Hepatocyte (in vitro differentiated cells): ENCODE measurements around the gene MBP. TPM values are rescaled to one million over a fixed set of nuclear protein-coding genes. Genes with fewer than 3 reads are reported as not detected.

Source experiments
- DNase-seq: peaks from one replicate; pipeline ENCODE4 v3.0.0-alpha.2; 2016; ENCODE audit warnings: low spot score
- H2AFZ ChIP-seq: fragments of 200-600 bp; sonication (generic); 2 replicates; pipeline ENCODE4 v1.6.0; 2016; ENCODE audit warnings: antibody characterized with exemption, mild to moderate bottlenecking
- H3K27ac ChIP-seq: fragments of 200-600 bp; sonication (generic); 2 replicates; pipeline ENCODE4 v1.5.1; 2016; ENCODE audit warnings: mild to moderate bottlenecking
- H3K27me3 ChIP-seq: fragments of 200-600 bp; sonication (generic); 2 replicates; pipeline ENCODE4 v1.6.1; 2016
- H3K36me3 ChIP-seq: fragments of 200-600 bp; sonication (generic); replicated peaks from 2 replicates; pipeline ENCODE4 v1.5.1; 2016; ENCODE audit warnings: low read depth; ENCODE audit not compliant: insufficient read depth
- H3K4me1 ChIP-seq: fragments of 200-600 bp; sonication (generic); 2 replicates; pipeline ENCODE4 v1.5.1; 2016; ENCODE audit warnings: mild to moderate bottlenecking, moderate library complexity; ENCODE audit not compliant: insufficient read depth
- H3K4me2 ChIP-seq: fragments of 200-600 bp; sonication (generic); 2 replicates; pipeline ENCODE4 v1.6.0; 2016
- H3K4me3 ChIP-seq: fragments of 200-600 bp; sonication (generic); 2 replicates; pipeline ENCODE4 v1.5.1; 2016; ENCODE audit warnings: mild to moderate bottlenecking
- H3K79me2 ChIP-seq: fragments of 200-600 bp; sonication (generic); 2 replicates; pipeline ENCODE4 v1.6.0; 2017; ENCODE audit warnings: mild to moderate bottlenecking
- H3K9me2 ChIP-seq: fragments of 200-600 bp; sonication (generic); replicated peaks from 2 replicates; pipeline ENCODE4 v1.6.0; 2017; ENCODE audit warnings: mild to moderate bottlenecking; ENCODE audit not compliant: insufficient read depth
- H3K9me3 ChIP-seq: fragments of 200-600 bp; sonication (generic); 2 replicates; pipeline ENCODE4 v1.5.1; 2016; ENCODE audit warnings: low read depth, mild to moderate bottlenecking
- H4K20me1 ChIP-seq: fragments of 200-600 bp; sonication (generic); 2 replicates; pipeline ENCODE4 v1.6.0; 2016; ENCODE audit warnings: mild to moderate bottlenecking; ENCODE audit not compliant: insufficient read depth, poor library complexity, severe bottlenecking
- EZH2 ChIP-seq: fragments of 200-600 bp; sonication (generic); IDR thresholded peaks from 2 replicates; pipeline ENCODE4 v1.6.1; 2016; ENCODE audit warnings: antibody characterized with exemption, mild to moderate bottlenecking, borderline replicate concordance
- EZH2phosphoT487 ChIP-seq: fragments of 200-600 bp; sonication (generic); IDR thresholded peaks from one replicate; pipeline ENCODE4 v1.6.1; 2018; ENCODE audit warnings: antibody characterized with exemption, mild to moderate bottlenecking, low read depth, moderate library complexity; ENCODE audit not compliant: unreplicated experiment, severe bottlenecking
- WGBS: methylation state at CpG from one replicate; pipeline ENCODE4 v1.1.6; 2016; ENCODE audit warnings: low lambda C conversion rate; ENCODE audit errors: missing lambda C conversion rate; 5-methylcytosine and 5-hydroxymethylcytosine counted together
- polyA plus RNA-seq: library from polyadenylated mRNA; unstranded; fragments of >200 nt; fragmentation: Nextera tagmentation; extraction: Ambion mirVana; gene quantifications from 2 replicates; pipeline ENCODE4 v1.2.1, GENCODE V29; 2016
- total RNA-seq: library from RNA; depleted of rRNA; stranded (reverse); fragments of >200 nt; gene quantifications from 2 replicates; pipeline ENCODE4 v1.2.3, GENCODE V29; 2014
- TF ChIP-seq, protein P1 (sequence below): fragments of 200-600 bp; sonication (generic); IDR thresholded peaks from 2 replicates; pipeline ENCODE4 v1.5.1; 2016; ENCODE audit warnings: antibody characterized with exemption, mild to moderate bottlenecking; ENCODE audit not compliant: poor library complexity

Gene MBP
- total and polyA plus RNA-seq, 2 experiments from 2014 or later: 21.6 to 22.1 TPM

DNA sequence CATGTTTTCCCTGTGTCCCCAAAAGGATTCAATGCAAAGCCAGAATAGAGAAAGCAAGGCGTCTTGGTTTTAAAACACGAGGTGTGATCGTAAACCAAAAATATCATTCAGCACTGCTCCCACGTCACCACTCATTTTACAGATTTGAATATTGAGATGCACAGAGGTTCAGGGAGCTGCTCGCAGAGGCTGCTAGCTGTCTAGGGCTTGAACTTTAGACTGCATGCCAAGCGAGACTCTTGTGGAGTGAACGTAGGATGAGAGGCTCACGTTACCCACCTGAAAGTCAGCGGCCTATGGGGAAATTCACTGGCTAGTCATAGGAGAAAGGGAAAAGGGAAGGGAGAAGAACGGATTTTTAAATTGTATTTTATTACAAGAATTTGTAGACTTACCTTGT, 130.1 kb downstream of the MBP start:
- Histone ChIP-seq H3K27me3 (no peaks in the 10 kb centered on the region), H3K4me1 (peaks cover 3% of the 10 kb centered on the region), H3K4me2 (no peak overlapping the region), H3K9me3 (no peaks in the 10 kb centered on the region), H3K36me3 (no peaks in the 10 kb centered on the region), H3K9me2 (no peaks in the 10 kb centered on the region), H2AFZ (no peak overlapping the region), H4K20me1 (no peaks in the 10 kb centered on the region), H3K27ac (no peak overlapping the region), H3K79me2 (no peaks in the 10 kb centered on the region), H3K4me3 (no peak overlapping the region)
- WGBS: 83% methylated on average over 10 of the region's 10 CpGs
- no peak for DNase-seq
- TF ChIP-seq, protein P1, sequence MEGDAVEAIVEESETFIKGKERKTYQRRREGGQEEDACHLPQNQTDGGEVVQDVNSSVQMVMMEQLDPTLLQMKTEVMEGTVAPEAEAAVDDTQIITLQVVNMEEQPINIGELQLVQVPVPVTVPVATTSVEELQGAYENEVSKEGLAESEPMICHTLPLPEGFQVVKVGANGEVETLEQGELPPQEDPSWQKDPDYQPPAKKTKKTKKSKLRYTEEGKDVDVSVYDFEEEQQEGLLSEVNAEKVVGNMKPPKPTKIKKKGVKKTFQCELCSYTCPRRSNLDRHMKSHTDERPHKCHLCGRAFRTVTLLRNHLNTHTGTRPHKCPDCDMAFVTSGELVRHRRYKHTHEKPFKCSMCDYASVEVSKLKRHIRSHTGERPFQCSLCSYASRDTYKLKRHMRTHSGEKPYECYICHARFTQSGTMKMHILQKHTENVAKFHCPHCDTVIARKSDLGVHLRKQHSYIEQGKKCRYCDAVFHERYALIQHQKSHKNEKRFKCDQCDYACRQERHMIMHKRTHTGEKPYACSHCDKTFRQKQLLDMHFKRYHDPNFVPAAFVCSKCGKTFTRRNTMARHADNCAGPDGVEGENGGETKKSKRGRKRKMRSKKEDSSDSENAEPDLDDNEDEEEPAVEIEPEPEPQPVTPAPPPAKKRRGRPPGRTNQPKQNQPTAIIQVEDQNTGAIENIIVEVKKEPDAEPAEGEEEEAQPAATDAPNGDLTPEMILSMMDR: no peak
- no peak for TF ChIP-seq EZH2phosphoT487
- TF ChIP-seq EZH2: no peak

- Histone ChIP-seq H2AFZ (no peak overlapping the region), H3K4me1 (peaks cover 3% of the 10 kb centered on the region), H3K9me2 (no peaks in the 10 kb centered on the region), H3K9me3 (no peaks in the 10 kb centered on the region), H3K4me2 (no peak overlapping the region), H4K20me1 (no peaks in the 10 kb centered on the region), H3K79me2 (no peaks in the 10 kb centered on the region), H3K36me3 (no peaks in the 10 kb centered on the region), H3K27me3 (no peaks in the 10 kb centered on the region), H3K4me3 (no peak overlapping the region), H3K27ac (no peak overlapping the region)
- TF ChIP-seq EZH2: no peak
- TF ChIP-seq, protein P1: no peak
- TF ChIP-seq EZH2phosphoT487: no peak
- DNase-seq: no peak
- WGBS: 92% methylated on average over 7 of the region's 7 CpGs
Measured at GRCh38 chr18:77001979-77002378, 130.6 kb downstream of the MBP start.

DNA sequence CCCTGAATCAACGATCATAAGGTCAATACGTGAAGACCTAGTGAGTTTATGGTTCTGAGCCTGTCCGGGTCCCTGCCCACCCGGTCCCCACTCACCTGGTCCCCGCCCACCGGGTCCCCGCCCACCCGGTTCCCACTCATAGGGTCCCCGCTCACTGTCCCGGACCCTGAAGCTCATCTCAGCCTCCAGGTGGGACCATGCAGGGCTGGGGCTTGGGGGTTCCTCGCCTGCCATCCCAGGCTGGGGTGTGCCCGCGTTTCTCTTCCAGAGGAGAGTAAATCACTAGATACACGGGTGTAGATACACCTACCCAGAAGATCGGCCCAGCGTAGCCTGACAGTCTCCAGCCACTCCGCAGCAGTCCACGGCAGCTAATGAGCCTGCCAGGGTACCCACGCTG, 131.5 kb downstream of the MBP start:
- Histone ChIP-seq H3K9me2 (no peaks in the 10 kb centered on the region), H3K79me2 (no peaks in the 10 kb centered on the region), H3K4me2 (no peak overlapping the region), H3K4me3 (no peak overlapping the region), H4K20me1 (no peaks in the 10 kb centered on the region), H3K27ac (no peak overlapping the region), H3K27me3 (no peaks in the 10 kb centered on the region), H2AFZ (no peak overlapping the region), H3K36me3 (no peaks in the 10 kb centered on the region), H3K9me3 (no peaks in the 10 kb centered on the region), H3K4me1 (peaks cover 3% of the 10 kb centered on the region)
- DNase-seq: no peak
- 87% methylated on average over 12 of the region's 19 CpGs for WGBS
- TF ChIP-seq EZH2phosphoT487 (no peak), EZH2 (no peak)
- TF ChIP-seq, protein P1: no peak

- Histone ChIP-seq H3K36me3 (no peaks in the 10 kb centered on the region), H3K4me1 (peaks cover 3% of the 10 kb centered on the region), H3K9me3 (no peaks in the 10 kb centered on the region), H4K20me1 (no peaks in the 10 kb centered on the region), H3K27ac (no peak overlapping the region), H2AFZ (no peak overlapping the region), H3K9me2 (no peaks in the 10 kb centered on the region), H3K4me2 (peak overlapping the region; percentile 58), H3K79me2 (no peaks in the 10 kb centered on the region), H3K27me3 (no peaks in the 10 kb centered on the region), H3K4me3 (no peak overlapping the region)
- no peak for TF ChIP-seq EZH2phosphoT487
- TF ChIP-seq, protein P1: peak; percentile 96
- 37% methylated on average over 11 of the region's 11 CpGs for WGBS
- DNase-seq: peak; percentile 69
Measured at GRCh38 chr18:77000527-77000926, 132.1 kb downstream of the MBP start.
